GM10266 (cell line): ENCODE measurements around the gene ZNF891.
A peak's percentile ranks its signal among the peaks of the same experiment; 100 is the strongest.

Experiments used
- DNase-seq: peaks from one replicate; pipeline ENCODE4 v3.0.0; 2012; ENCODE audit errors: extremely low spot score
- CTCF ChIP-seq: IDR thresholded peaks from 2 replicates; pipeline ENCODE4 v1.5.1; 2012; ENCODE audit warnings: mild to moderate bottlenecking, low read depth; ENCODE audit not compliant: control insufficient read depth, insufficient read depth; ENCODE audit errors: missing control alignments

Gene ZNF891

GRCh38 chr12:133105620-133106019 lies 24.5 kb downstream of the ZNF891 start:
- TF ChIP-seq CTCF, result no peak
- DNase-seq, result no peak

GRCh38 chr12:133083345-133083744 lies 46.7 kb downstream of the ZNF891 start:
- no peak for TF ChIP-seq CTCF
- DNase-seq, result no peak

- DNase-seq, result no peak
- no peak for TF ChIP-seq CTCF
These were observed 48.8 kb downstream of the ZNF891 start for GRCh38 chr12:133081159-133081780.

GRCh38 chr12:133080368-133081158 lies 49.5 kb downstream of the ZNF891 start, which contains the start of gene ZNF140:
Gene ZNF140 (plus strand): TSS chr12:133080923. CDS start chr12:133081321, 398 bp downstream.
- TF ChIP-seq CTCF, result peak; percentile 7
- peak; percentile 85 for DNase-seq

GRCh38 chr12:133080026-133080367 lies 50.1 kb downstream of the ZNF891 start:
- peak; percentile 83 for DNase-seq
- TF ChIP-seq CTCF, result no peak

GRCh38 chr12:133073836-133074235 lies 56.2 kb downstream of the ZNF891 start:
- DNase-seq, result no peak
- no peak for TF ChIP-seq CTCF

- DNase-seq, result no peak
- no peak for TF ChIP-seq CTCF
These were observed 66.5 kb downstream of the ZNF891 start for GRCh38 chr12:133063556-133063955.
